HG02970 (cell line): ENCODE data around the gene GCSH.

ENCODE experiments used
- ATAC-seq: cut with Tn5 transposase; IDR thresholded peaks from one replicate; pipeline ENCODE4 v1.9.1; 2021; ENCODE audit warnings: mild to moderate bottlenecking, moderate library complexity, moderate number of reproducible peaks; ENCODE audit not compliant: unreplicated experiment, low FRiP score

GCSH gene

DNA sequence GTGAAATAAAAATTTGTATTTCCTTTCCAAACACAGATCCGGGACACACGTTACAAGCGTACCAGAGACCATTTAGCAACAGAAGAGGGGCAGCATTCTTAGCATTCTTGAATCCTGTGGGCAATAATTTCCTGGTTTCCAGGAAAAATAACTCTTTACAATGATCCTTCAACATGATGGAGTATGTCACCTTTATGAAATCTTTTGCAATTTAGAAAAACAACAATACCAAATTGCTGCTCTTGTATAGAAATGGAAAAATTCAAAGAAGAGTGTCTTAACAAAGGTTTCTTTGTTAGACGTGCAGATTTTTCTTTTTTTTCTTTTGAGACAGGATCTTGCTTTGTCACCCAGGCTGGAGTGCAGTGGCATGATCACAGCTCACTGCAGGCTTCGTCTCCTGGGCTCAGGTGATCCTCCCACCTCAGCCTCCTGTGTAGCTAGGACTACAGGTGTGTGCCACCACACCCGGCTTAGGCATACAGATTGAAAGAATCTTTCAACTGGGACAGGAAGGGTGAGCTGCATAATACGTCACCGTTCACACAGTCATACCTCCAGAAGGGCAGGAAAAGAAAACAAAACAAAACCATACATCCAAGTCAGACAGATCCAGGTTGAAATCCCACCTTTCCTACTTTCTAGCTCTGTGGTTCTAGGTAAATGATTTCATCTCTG is 10.8 kb upstream of the GCSH start:
- no peak for ATAC-seq

DNA sequence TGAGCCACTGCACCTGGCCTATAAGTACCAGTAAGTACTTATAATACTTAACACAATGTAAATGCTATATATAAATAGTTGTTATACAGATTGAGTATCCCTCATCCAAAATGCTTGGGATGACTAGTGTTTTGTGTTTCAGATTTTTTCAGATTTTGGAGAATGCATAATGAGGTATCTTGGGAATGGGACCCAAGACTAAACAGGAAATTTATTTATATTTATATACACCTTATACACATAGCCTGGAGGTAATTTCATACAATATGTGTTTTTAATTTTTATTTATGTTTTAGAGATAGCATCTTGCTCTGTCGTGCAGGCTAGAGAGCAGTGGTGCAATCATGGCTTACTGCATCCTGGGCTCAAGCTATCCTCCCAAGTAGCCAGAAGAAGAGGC is 9.8 kb upstream of the GCSH start:
- ATAC-seq: no peak

DNA sequence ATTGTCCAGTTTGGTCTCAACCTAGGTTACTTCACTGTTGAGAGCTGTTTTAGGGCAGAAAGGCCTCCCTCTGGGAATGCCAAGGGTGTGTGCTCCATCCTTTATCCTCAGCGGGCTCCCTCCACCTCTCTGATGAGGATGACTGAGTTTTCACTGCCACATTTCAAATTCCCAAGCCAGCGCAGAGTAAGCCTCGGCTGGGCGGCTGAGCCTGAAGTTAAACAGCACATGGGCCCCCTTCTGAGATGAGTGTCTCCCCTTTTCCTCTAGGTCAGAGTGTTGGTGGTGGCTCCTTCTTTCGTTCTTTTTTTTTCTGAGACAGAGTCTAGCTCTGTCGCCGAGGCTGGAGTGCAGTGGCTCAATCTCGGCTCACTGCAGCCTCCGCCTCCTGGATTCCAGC is 5.5 kb upstream of the GCSH start:
- no peak for ATAC-seq

DNA sequence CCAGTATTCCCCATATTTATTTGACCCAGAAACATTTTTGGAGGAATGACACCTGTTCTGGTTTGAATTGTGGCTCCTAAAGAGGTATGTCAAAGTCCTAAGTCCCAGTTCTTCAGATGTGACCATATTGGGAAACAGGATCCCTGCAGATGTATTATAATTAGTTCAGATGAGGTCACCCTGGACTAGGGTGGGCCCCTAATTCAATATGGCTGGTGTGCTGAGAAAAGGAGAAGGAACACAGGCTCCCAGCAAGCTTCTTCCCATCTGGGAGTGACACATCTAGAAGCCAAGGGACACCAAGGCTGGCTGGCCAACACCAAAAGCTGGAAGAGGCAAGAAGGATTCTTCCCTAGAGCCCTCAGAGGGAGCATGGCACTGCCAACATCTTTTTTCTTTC is 3.8 kb upstream of the GCSH start:
- ATAC-seq: no peak

DNA sequence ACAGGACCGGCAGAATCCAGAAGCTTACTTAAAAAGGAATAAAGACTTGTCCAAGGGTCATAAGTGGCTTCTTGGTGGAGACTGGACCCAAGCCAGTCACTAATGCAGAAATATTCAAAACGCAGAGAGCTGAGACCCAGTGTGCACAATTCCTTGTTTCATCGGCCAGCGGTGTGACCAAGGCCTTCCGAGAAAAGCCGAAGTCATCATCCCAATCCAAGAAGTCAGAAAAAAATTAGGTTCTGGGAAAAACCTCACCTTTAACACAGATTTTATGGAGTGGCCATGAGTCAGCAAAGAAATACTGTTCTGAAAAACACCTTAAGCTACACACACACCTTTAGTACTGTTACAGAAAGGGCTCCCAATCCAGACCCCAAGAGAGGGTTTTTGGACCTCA is 1.0 kb upstream of the GCSH start:
- no peak for ATAC-seq

DNA sequence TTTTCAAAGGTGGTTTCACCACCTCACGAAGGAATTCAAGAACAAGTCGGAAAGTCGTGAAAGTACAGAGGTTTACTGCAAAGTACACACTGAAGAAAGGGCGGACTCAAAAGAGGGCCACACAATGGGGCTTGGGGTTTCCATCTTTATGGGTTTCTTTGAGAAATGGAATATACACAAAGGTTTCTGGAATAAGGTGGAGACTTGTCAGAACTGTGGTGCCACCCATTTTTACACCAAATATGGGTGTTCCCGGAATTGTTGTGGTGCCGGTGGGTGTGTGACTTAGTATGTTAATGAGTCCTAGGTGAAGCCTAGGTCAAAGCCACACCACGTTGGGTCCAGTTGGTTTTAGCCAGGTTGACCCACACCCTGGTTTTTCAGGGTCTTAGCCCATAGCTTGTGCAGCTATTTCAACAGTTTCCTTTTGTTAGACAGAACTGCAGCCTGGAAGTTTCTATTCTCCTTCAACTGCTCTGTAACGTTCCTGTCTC is 567 bp upstream of the GCSH start:
- ATAC-seq: no peak

DNA sequence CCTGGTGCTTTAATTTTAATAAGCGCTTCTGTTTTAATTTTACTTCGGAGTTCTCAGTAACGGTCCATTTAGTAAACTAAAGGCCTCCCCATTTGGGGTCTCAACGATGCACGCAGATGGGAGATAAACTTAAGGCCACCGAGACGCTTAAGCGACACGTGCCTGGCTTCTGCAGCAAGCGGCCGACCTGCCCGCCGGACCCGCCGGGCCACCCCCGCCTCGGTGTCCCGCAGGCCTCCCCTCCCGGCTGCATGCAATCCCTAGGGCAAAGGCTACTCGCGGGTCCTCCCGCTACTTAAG is 592 bp downstream of the GCSH start:
- ATAC-seq: no peak

DNA sequence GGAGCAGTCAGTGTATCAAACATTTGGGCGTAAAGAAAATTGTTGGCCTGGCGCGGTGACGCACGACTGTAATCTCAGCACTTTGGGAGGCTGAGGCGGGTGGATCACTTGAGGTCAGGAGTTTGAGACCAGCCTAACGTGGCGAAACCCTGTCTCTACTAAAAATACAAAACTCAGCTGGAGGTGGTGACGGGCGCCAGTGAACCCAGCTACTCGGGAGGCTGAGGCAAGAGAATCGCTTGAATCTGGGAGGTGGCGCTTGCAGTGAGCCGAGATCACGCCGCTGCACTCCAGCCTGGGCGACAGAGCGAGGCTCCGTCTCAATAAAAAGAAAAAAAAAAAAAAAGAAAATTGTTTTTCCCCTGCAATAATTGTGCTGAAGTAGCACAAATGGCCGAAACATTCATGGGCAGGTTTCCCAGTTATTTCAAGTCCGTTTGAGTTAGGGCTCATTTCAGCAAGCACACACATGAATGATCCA is 1.4 kb downstream of the GCSH start:
- no peak for ATAC-seq

DNA sequence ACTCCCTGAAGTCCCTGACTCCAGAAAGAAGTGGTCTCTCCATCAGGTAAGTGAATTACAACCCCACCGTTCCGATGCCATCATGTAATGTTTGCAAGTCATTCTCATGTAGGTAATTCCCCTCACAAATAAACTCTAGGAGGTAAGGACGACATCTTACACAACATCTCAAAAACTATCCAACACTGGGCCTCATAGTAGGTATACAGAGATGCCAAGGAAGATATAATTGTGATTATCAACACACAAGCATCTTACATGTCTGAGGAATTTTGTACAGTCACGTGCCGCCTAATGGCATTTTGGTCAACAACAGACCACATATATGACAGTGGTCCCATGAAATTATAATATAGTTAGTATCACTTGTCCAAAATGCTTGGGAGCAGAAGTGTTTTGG is 7.4 kb downstream of the GCSH start:
- ATAC-seq: no peak

DNA sequence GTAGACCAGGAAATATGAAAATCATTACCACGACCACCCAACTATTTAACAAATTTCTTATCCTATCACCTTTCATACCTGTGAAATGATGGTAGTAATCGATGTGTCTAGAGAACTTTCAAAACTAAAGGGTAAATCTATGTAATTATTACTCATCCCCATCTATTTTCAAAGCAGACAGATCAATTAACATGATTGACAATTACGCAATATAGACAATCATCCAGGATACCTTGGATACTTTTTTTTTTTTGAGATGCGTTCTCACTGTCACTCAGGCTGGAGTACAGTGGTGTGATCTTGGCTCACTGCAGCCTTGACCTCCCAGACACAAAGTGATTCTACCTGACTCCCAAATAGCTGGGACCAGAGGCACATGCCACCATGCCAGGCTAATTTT is 15.2 kb downstream of the GCSH start:
- no peak for ATAC-seq

DNA sequence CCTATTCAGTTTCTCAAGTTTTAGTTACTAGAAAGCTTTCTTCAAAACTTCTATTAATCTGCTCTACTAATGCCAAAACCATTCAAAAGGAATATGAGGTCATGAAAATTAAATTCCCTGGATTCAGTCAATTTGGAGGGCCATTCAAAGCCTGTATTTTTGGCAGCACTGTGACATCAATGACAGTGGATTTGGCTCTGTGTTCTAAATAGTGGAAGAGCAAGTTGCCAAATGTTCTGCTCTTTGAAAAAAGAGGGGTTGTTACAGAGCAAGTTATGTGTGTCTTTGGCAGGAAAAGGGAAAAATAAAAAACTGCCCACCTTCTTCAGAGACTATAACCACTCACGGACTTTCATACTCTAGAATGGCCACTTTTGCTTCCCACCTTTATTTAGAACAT is 16.0 kb downstream of the GCSH start:
- no peak for ATAC-seq

DNA sequence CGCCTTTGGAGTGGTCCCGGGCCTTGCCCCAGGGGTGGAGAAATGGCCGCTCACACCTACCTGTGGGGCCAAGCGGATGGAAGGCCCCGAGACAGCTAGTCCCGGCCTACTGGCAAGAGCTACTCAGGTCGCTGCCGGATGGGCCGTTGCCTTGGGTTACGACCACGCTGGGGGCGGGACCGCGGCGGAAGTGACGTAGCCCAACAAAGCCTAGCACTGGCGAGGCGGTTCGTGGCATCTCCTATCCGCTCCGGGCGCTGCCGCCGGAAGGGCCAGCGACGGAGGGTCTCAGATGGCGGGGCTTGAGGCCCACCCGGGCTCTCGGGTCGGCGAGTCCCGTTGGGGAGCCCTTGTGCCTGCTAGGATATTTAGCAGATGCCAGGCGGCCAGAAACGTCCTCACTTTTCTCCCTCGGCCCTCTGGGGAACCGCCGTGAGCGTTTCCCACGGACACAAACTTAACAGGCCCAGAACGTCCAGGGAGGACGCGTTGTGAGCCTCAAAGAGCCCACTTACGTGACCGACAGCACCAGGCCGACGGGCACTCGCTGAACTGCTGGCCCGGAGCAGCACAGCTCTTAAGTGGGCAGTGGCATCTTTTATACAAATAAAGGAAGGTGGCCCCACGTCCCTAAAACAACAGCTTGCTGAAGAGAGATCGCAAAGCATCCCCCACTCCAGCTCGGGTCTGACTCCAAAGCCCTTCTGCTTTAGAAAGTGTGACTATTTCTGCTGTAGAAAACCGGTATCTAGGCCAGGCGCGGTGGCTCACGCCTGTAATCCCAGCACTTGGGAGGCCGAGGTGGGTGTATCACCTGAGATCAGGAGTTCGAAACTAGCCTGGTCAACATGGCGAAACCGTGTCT is 18.9 kb downstream of the GCSH start, which contains the start of gene C16orf46:
Gene C16orf46, minus strand, starts transcription at position 163 of the 865 bp plus-strand sequence. CDS start 13,283 bp downstream, outside the sequence.
- ATAC-seq: peak; percentile 95

DNA sequence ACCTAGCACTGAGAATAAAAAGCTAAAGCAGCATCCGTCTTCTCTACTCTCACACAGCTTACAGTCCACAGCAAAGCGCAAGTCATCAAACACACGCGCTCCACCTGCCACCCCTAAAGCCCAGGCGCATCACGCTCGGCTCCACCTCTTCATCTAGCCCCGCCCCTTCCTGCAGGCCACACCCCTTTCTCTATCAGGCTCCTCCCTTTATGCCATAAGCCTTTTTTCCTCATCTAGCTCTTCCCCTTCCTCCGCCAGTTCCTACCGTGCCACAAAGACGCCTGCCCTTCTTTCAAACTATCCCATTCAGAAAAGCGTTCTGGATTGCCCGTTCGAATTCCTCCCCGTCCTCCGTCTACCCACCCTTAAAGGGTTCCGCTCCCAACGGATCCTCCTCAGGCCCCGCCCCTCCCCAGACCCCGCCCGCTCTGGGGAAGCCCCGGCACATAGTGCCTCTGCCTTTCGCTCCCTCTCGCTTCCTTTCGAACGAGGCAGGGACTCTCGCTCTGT is 19.6 kb downstream of the GCSH start:
- ATAC-seq: peak; percentile 84

DNA sequence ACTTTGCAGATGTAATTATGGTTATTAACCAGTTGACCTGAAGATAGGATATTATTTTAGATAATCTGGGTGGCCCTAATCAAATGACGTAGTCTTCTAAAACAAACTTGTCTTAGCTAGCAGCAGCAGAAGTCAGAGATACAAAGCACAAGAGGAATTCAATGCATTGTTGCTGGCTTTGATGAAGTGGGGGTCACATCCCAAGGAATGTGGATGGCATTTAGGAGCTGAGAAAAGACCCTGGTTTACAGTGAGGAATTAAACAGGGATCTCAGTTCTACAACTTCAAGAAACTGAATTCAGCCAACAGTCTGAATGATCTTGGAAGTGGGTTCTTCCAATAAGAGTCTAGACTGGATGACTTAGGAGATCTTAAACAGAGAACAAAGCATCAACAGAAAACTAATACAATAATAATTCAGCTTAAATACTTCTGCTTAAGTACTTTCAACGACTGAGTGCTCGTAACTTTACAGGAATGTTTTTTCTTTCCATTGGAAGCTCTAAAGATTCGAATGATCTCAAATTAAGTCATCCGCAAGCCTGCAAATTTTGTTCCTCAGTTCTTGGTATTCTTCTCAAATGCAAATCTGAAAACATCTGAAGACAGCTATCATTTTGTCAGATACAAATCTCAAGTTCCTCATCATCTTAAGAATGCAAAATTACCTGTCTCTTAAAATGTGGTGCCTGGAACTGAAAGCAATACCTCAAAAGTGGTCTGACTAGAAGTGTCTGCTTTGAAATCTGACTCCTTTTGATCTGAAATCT is 22.4 kb downstream of the GCSH start:
- no peak for ATAC-seq

DNA sequence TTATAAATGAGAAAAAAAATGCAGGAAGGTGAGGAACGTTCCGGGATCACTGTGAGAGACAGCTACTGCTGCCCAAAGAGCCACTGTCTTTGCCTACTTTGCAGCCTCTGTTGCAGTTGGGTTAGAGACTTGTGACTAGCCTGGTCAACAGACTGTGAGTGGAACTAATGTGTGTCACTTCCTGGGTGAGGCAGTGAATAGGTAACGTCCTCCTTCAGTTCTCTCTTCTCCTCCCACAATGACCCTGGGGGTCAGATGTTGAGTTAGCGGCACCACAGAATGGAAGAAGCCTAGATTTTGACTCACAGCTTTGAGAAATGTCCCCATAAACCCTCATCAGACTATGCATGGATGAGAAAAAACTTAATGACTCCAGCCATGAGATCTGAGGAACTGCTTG is 24.4 kb downstream of the GCSH start:
- ATAC-seq: no peak

DNA sequence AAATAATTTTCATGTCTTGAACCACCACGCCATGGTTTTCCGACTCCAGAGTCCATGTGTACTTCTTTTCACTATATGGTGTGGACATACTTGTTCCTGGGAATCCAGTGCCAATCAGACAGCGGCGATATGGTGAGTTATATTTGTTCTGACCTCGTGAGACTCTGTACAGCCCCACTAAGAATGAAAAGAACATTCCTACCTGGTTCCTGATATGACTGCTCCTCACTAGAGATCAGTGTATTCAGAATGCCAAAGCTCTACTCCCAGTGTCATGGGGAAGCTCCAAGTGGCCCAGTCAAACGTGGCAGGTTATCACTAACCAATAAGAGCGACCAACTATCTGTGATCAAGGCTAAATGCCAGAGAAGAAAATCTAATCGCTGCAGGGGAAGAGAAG is 25.2 kb downstream of the GCSH start:
- no peak for ATAC-seq

DNA sequence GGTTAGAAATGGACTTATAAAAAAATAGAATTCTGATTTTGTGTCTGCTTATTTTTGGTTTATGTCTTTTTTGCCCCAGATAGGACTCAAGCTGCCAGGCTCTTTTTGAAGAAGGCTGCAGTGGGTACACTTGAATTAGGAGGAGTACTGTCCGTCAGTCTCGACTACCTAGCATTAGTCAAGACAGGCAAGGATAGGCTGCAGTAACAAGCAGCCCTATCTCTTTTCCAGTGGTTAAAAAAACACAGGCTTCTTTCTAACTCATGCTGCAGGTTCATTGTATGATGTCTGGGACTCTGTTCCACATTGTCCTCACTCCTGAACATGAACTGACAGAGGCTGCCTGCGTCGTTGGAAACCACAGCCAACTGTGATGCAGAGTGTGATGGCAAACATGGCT is 27.1 kb downstream of the GCSH start:
- ATAC-seq: no peak

DNA sequence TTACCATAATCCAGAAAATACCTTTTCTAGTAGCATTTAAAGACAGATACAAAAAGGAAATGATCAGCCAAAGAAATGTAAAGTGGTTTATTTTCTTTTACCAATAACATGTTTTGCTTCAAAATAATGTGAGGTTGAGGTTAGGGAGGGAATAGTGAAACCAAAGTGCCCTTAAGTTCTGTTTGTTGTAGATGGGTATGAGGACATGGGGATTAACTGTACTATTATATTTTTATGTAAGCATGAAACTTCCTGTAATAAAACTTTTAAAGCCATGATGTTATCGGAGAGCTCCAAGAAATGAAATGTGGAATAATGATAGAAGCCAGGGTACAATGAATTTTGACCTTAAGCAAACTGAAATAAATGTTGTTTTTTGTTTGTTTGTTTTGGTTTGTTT is 29.0 kb downstream of the GCSH start:
- no peak for ATAC-seq

DNA sequence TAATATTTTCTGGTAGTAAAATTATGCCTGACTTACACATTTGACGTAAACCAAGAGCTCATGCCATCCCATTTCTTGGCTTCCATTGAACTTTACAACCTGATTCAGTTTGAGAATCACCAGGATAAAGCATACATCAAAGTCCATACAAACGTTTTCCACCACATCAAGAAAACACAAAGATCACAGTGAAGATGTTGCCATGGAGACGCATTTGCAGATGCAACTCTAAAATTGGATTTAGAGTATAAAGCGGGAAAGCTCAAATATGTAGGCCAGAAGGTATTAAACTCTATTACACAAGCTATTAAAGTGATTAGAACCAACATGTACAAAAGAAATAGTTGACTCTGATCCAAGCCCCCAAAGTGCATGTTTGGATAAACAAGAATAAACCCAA is 29.5 kb downstream of the GCSH start:
- ATAC-seq: no peak

DNA sequence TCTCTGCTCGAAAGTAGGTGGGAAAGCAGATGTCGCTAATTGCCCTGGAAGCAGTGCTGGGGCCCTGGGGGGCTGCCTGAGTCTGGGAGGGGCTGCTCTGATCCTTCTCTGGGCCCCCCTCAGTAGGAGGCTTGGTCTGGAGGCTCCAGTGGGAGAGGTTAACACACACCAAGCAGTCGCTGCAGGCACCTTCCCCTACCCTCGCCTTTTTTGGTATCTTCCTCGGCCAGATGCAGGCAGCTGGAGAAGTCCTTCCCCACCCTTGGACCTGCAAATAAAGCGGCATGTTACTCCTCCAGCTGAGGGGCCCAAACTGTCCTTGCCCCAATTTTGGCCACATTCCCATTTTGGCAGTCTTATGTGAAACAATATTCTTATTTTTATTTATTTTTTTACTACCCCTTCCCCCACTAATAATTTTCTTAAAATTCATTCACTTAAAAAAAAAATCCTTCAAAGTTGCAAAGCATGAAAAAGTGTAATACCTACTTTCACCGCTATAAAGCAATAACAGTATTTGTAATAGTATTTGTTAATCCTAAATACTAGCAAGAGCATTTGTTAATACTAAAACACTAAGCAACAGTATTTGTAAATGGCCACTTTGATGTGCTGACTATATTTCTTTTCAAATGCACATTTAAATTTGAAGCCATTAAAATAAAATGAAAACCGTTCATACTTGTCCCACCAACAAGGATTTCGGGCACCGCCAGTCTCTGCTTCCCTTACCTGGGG is 34.2 kb downstream of the GCSH start:
- no peak for ATAC-seq
